GM21360 (cell line): Measurements from ENCODE around the gene SMPD3.

Experiments
- ATAC-seq: cut with Tn5 transposase; IDR thresholded peaks from one replicate; pipeline ENCODE4 v1.9.1; 2021; ENCODE audit warnings: mild to moderate bottlenecking, moderate library complexity; ENCODE audit not compliant: unreplicated experiment

The SMPD3 gene

GRCh38 chr16:68343137-68343536 lies 105.2 kb downstream of the SMPD3 start:
- ATAC-seq, result no peak

- no peak for ATAC-seq
Measured at GRCh38 chr16:68342620-68343019, 105.7 kb downstream of the SMPD3 start.

GRCh38 chr16:68339214-68339613 lies 109.1 kb downstream of the SMPD3 start:
- ATAC-seq, result no peak

- no peak for ATAC-seq
Measured at GRCh38 chr16:68338326-68339119, 109.8 kb downstream of the SMPD3 start.

- ATAC-seq, result no peak
Measured at GRCh38 chr16:68335175-68335574, 113.1 kb downstream of the SMPD3 start.

GRCh38 chr16:68332411-68333121 lies 115.7 kb downstream of the SMPD3 start:
- ATAC-seq, result no peak

GRCh38 chr16:68331879-68332410 lies 116.4 kb downstream of the SMPD3 start:
- ATAC-seq, result no peak

- no peak for ATAC-seq
Measured at GRCh38 chr16:68328860-68329390, 119.4 kb downstream of the SMPD3 start.

- peak; percentile 75 for ATAC-seq
Measured at GRCh38 chr16:68328151-68328859, 120.0 kb downstream of the SMPD3 start.

GRCh38 chr16:68324780-68325357 lies 123.4 kb downstream of the SMPD3 start:
- no peak for ATAC-seq

GRCh38 chr16:68324336-68324735 lies 124.0 kb downstream of the SMPD3 start:
- no peak for ATAC-seq

GRCh38 chr16:68319185-68319908 lies 129.0 kb downstream of the SMPD3 start:
- ATAC-seq, result no peak

- ATAC-seq, result no peak
Measured at GRCh38 chr16:68313116-68313515, 135.2 kb downstream of the SMPD3 start.

- peak; percentile 94 for ATAC-seq
Measured at GRCh38 chr16:68310774-68311511, 137.4 kb downstream of the SMPD3 start, which contains the start of the genes PRMT7 and SLC7A6OS. PRMT7 (plus strand) TSS chr16:68311019; CDS start chr16:68315980, 4,961 bp downstream. SLC7A6OS (minus strand) TSS chr16:68310946; CDS start chr16:68310926, 20 bp downstream.

- no peak for ATAC-seq
Measured at GRCh38 chr16:68310437-68310773, 137.9 kb downstream of the SMPD3 start.

GRCh38 chr16:68309799-68310198 lies 138.5 kb downstream of the SMPD3 start:
- no peak for ATAC-seq
